22Rv1 (cell line): ENCODE results near the gene CCDC106.

Source experiments
- H3K27ac ChIP-seq: fragments of 450-650 bp; 2 replicates; pipeline ENCODE4 v1.5.1; 2017
- CTCF ChIP-seq: fragments of 450-650 bp; IDR thresholded peaks from 2 replicates; pipeline ENCODE4 v1.5.1; 2017; ENCODE audit warnings: mild to moderate bottlenecking
- ZFX ChIP-seq: fragments of 450-650 bp; IDR thresholded peaks from 2 replicates; pipeline ENCODE4 v1.6.1; 2017; ENCODE audit warnings: antibody characterized with exemption, borderline replicate concordance

CCDC106 gene

GRCh38 chr19:55650126-55650557 is 2.1 kb downstream of the CCDC106 start:
- TF ChIP-seq ZFX (no peak), CTCF (no peak)
- no peak overlapping the region for H3K27ac ChIP-seq

GRCh38 chr19:55650602-55651230 is 2.7 kb downstream of the CCDC106 start:
- TF ChIP-seq CTCF (no peak), ZFX (no peak)
- H3K27ac ChIP-seq, result no peak overlapping the region

- H3K27ac ChIP-seq, result no peak overlapping the region
- no peak for TF ChIP-seq CTCF
- no peak for TF ChIP-seq ZFX
These were observed 3.2 kb downstream of the CCDC106 start for GRCh38 chr19:55651236-55651635.

- TF ChIP-seq CTCF (no peak), ZFX (no peak)
These were observed 4.5 kb downstream of the CCDC106 start for GRCh38 chr19:55652311-55653128.

GRCh38 chr19:55653651-55654322 is 5.8 kb downstream of the CCDC106 start:
- TF ChIP-seq ZFX (no peak), CTCF (peak; percentile 99)

More at GRCh38 chr19:55652311-55653128, 4.5 kb downstream of the CCDC106 start:
- peak overlapping the region; percentile 99 for H3K27ac ChIP-seq

GRCh38 chr19:55654323-55654867 is 6.4 kb downstream of the CCDC106 start:
- TF ChIP-seq ZFX (no peak), CTCF (no peak)
- H3K27ac ChIP-seq, result peak overlapping the region; percentile 99

More at GRCh38 chr19:55653651-55654322, 5.8 kb downstream of the CCDC106 start:
- peak overlapping the region; percentile 99 for H3K27ac ChIP-seq
